Osteocyte (in vitro differentiated cells): ENCODE measurements around the gene NECTIN2. TPM values are rescaled to one million over a fixed set of nuclear protein-coding genes. Genes with fewer than 3 reads are reported as not detected.

Experiments
- DNase-seq: peaks from one replicate; pipeline ENCODE4 v3.0.0; 2021; ENCODE audit warnings: mixed read lengths; ENCODE audit not compliant: unreplicated experiment; ENCODE audit errors: extremely low spot score
- H3K27ac Mint-ChIP-seq: one replicate; pipeline ENCODE4 v1.8.0; 2021; ENCODE audit warnings: mild to moderate bottlenecking, mixed read lengths; ENCODE audit not compliant: unreplicated experiment
- H3K27me3 Mint-ChIP-seq: one replicate; pipeline ENCODE4 v1.8.0; 2021; ENCODE audit warnings: mixed read lengths; ENCODE audit not compliant: unreplicated experiment
- H3K36me3 Mint-ChIP-seq: one replicate; pipeline ENCODE4 v1.8.0; 2021; ENCODE audit warnings: mixed read lengths; ENCODE audit not compliant: unreplicated experiment
- H3K4me1 Mint-ChIP-seq: one replicate; pipeline ENCODE4 v1.8.0; 2021; ENCODE audit warnings: mixed read lengths; ENCODE audit not compliant: unreplicated experiment
- H3K4me3 Mint-ChIP-seq: one replicate; pipeline ENCODE4 v1.8.0; 2021; ENCODE audit warnings: mild to moderate bottlenecking, moderate library complexity, mixed read lengths; ENCODE audit not compliant: unreplicated experiment
- H3K9me3 Mint-ChIP-seq: one replicate; pipeline ENCODE4 v1.8.0; 2021; ENCODE audit warnings: mixed read lengths; ENCODE audit not compliant: unreplicated experiment
- CTCF ChIP-seq: fragments of 200-600 bp; sonication (generic); IDR thresholded peaks from 2 replicates; pipeline ENCODE4 v1.5.0; 2021; ENCODE audit warnings: antibody characterized with exemption, mild to moderate bottlenecking, moderate library complexity
- long read RNA-seq: library from polyadenylated mRNA; unstranded; transcript quantifications from one replicate; pipeline ENCODE4 v2.0.0, GENCODE V29; 2021
- total RNA-seq: library from RNA; stranded (reverse); gene quantifications from 2 replicates; pipeline ENCODE4 v1.2.1, GENCODE V29; 2021

Gene NECTIN2
- 117 TPM in 2 replicates for total RNA-seq
- long read RNA-seq, partial matches to known transcripts: 2 of 5 reads
- long read RNA-seq, other reads (novel, unspliced or antisense): 2 of 5 reads

GRCh38 chr19:44845612-44846454 is at the start of gene NECTIN2:
Gene NECTIN2 (plus strand): TSS chr19:44846297. CDS start chr19:44846526, 229 bp downstream.
- DNase-seq: peak; percentile 100
- peak; percentile 80 for TF ChIP-seq CTCF
- Mint-ChIP-seq H3K27ac (peak within 1 kb of the TSS; percentile 98), H3K27me3 (no peaks in the 10 kb centered on the region), H3K9me3 (no peaks in the 10 kb centered on the region), H3K36me3 (no peaks in the 10 kb centered on the region), H3K4me3 (peak within 1 kb of the TSS; percentile 90), H3K4me1 (peaks cover 31% of the 10 kb centered on the region)

GRCh38 chr19:44796701-44797115 is 49.4 kb upstream of the NECTIN2 start:
- DNase-seq: no peak
- TF ChIP-seq CTCF: no peak
- no peaks in the 10 kb centered on the region for H3K36me3 Mint-ChIP-seq
- H3K27me3 Mint-ChIP-seq: no peaks in the 10 kb centered on the region
- H3K4me3 Mint-ChIP-seq: no peak overlapping the region
- peaks cover 6% of the 10 kb centered on the region for H3K4me1 Mint-ChIP-seq
- no peaks in the 10 kb centered on the region for H3K9me3 Mint-ChIP-seq
- H3K27ac Mint-ChIP-seq: peak overlapping the region; percentile 27

- peaks cover 6% of the 10 kb centered on the region for H3K4me1 Mint-ChIP-seq
- H3K9me3 Mint-ChIP-seq: no peaks in the 10 kb centered on the region
- DNase-seq: no peak
- H3K4me3 Mint-ChIP-seq: no peak overlapping the region
- no peaks in the 10 kb centered on the region for H3K36me3 Mint-ChIP-seq
- TF ChIP-seq CTCF: no peak
- no peak overlapping the region for H3K27ac Mint-ChIP-seq
- H3K27me3 Mint-ChIP-seq: peaks cover 9% of the 10 kb centered on the region
These were observed 46.3 kb upstream of the NECTIN2 start for GRCh38 chr19:44799627-44800346.

DNA sequence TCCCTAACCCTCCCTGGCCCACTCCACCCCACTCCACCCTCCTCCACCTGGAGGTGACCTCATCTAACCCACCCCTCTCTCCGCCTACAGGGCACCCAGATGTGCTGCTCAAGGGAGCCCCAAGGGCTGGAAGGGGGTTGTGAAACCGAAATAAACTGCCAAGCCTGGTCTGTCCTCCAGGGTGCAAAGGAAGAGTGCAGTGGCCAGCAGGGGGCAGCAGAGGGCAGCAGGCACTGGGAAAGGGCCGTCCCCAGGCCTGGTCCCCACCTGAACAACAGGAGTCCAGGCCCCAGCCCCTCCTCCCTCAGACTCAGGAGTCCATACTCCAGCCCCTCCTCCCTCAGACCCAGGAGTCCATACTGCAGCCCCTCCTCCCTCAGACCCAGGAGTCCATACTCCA is 45.6 kb upstream of the NECTIN2 start:
- no peak overlapping the region for H3K27ac Mint-ChIP-seq
- H3K9me3 Mint-ChIP-seq: no peaks in the 10 kb centered on the region
- no peak overlapping the region for H3K4me3 Mint-ChIP-seq
- H3K36me3 Mint-ChIP-seq: no peaks in the 10 kb centered on the region
- H3K27me3 Mint-ChIP-seq: peaks cover 15% of the 10 kb centered on the region
- peak; percentile 87 for TF ChIP-seq CTCF
- peak; percentile 95 for DNase-seq
- peaks cover 6% of the 10 kb centered on the region for H3K4me1 Mint-ChIP-seq
